NCI-H524 treated with DMSO at 0.1 percent for 48 hours (cell line): ENCODE measurements around the gene SLC25A51.
"Not testable (repeated sequence)": the region's sequence is repeated elsewhere in the genome, so short reads cannot be mapped to it uniquely, and the experiment has no call there.

Experiments
- DNase-seq: peaks from one replicate; lab custom pipeline; 2025; lab: John Stamatoyannopoulos, UW

The SLC25A51 gene

GRCh38 chr9:37902796-37903646 is 906 bp downstream of the SLC25A51 start:
- DNase-seq, result no peak

GRCh38 chr9:37902131-37902530 is 1.8 kb downstream of the SLC25A51 start:
- DNase-seq, result no peak

- DNase-seq, result no peak
Observed at GRCh38 chr9:37899041-37899440, 4.9 kb downstream of the SLC25A51 start.

GRCh38 chr9:37897665-37898064 is 6.3 kb downstream of the SLC25A51 start:
- DNase-seq, result no peak

GRCh38 chr9:37892063-37892462 is 11.9 kb downstream of the SLC25A51 start:
- no peak for DNase-seq

GRCh38 chr9:37891042-37891441 is 12.9 kb downstream of the SLC25A51 start:
- DNase-seq, result not testable (repeated sequence)

GRCh38 chr9:37889536-37889935 is 14.4 kb downstream of the SLC25A51 start:
- no peak for DNase-seq

- not testable (repeated sequence) for DNase-seq
Observed at GRCh38 chr9:37887977-37888583, 15.8 kb downstream of the SLC25A51 start.

GRCh38 chr9:37880916-37881479 is 22.9 kb downstream of the SLC25A51 start:
- DNase-seq, result no peak

GRCh38 chr9:37876376-37876775 is 27.6 kb downstream of the SLC25A51 start:
- no peak for DNase-seq

GRCh38 chr9:37873955-37874354 is 30.0 kb downstream of the SLC25A51 start:
- DNase-seq, result no peak

GRCh38 chr9:37870799-37871176 is 33.1 kb downstream of the SLC25A51 start:
- DNase-seq, result no peak

GRCh38 chr9:37870081-37870798 is 33.7 kb downstream of the SLC25A51 start:
- DNase-seq, result no peak

- no peak for DNase-seq
Observed at GRCh38 chr9:37862530-37862929, 41.4 kb downstream of the SLC25A51 start.

- no peak for DNase-seq
Observed at GRCh38 chr9:37859043-37859442, 44.9 kb downstream of the SLC25A51 start.

GRCh38 chr9:37856551-37856950 is 47.4 kb downstream of the SLC25A51 start:
- DNase-seq, result no peak

GRCh38 chr9:37852222-37852621 is 51.7 kb downstream of the SLC25A51 start:
- no peak for DNase-seq

GRCh38 chr9:37840560-37841194 is 63.2 kb downstream of the SLC25A51 start:
- no peak for DNase-seq

- DNase-seq, result no peak
Observed at GRCh38 chr9:37839496-37840461, 64.1 kb downstream of the SLC25A51 start.
